Ishikawa (cell line): ENCODE results near the gene RGS7.

Experiments
- CEBPB ChIP-seq: IDR thresholded peaks from 2 replicates; pipeline ENCODE4 v1.6.1; 2012
- CREB1 ChIP-seq: IDR thresholded peaks from 2 replicates; pipeline ENCODE4 v1.6.1; 2012; ENCODE audit warnings: low read depth
- EGR1 ChIP-seq: IDR thresholded peaks from 2 replicates; pipeline ENCODE4 v1.6.1; 2012
- EP300 ChIP-seq: IDR thresholded peaks from 2 replicates; pipeline ENCODE4 v1.6.1; 2012; ENCODE audit warnings: borderline replicate concordance
- RAD21 ChIP-seq: IDR thresholded peaks from 2 replicates; pipeline ENCODE4 v1.6.1; 2012; ENCODE audit warnings: low read depth
- REST ChIP-seq: IDR thresholded peaks from 2 replicates; pipeline ENCODE4 v1.6.1; 2012; ENCODE audit warnings: low read depth, mild to moderate bottlenecking
- TAF1 ChIP-seq: IDR thresholded peaks from 2 replicates; pipeline ENCODE4 v1.6.1; 2012; ENCODE audit warnings: low read depth, mild to moderate bottlenecking
- USF1 ChIP-seq: IDR thresholded peaks from 2 replicates; pipeline ENCODE4 v1.6.1; 2012
- YY1 ChIP-seq: IDR thresholded peaks from 2 replicates; pipeline ENCODE4 v1.6.1; 2012; ENCODE audit warnings: low read depth
- TF ChIP-seq, protein P1 (sequence below): IDR thresholded peaks from 2 replicates; pipeline ENCODE4 v1.6.1; 2012

DNA sequence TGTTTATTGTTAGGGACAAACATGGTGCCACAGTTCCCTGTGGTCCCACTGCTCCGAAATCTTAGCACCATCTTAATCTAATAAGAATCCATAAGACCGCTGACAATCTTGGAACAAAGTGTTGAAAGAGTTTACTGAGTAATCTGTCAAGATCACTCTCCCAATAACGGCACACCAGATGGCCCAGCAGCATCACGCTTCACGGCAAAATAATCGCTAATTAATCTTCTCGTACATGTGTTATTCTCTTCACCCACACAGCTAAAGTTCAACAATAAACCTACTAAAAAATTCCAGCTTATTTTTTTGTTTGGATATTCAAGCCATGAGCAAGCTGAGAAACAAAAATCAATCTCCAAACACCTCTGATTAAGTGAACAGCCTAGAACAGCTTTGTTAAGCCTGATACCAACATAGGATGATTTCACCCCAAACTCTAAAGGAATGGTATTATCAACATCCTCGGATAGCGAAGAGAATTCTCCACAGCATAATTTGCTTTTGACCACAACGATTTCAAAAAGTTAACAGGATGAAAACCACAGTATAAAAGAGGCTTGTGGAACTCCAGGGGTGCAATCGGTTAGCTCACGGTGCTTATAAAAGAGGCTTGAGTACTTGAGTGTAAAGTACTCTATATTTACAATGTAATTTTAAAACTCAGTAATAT, 415.2 kb downstream of the RGS7 start:
- TF ChIP-seq YY1 (no peak), EP300 (no peak), REST (no peak), USF1 (no peak), CREB1 (no peak), TAF1 (no peak), EGR1 (no peak), CEBPB (no peak), RAD21 (no peak)
- TF ChIP-seq, protein P1, sequence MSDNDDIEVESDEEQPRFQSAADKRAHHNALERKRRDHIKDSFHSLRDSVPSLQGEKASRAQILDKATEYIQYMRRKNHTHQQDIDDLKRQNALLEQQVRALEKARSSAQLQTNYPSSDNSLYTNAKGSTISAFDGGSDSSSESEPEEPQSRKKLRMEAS = no peak
